Neural progenitor cell (in vitro differentiated cells): Measurements from ENCODE around the gene GINS2. TPM values are rescaled to one million over a fixed set of nuclear protein-coding genes. Genes with fewer than 3 reads are reported as not detected.

Source experiments
- DNase-seq: peaks from one replicate; pipeline ENCODE4 v3.0.0-alpha.2; 2016; ENCODE audit warnings: low spot score
- H2AFZ ChIP-seq: fragments of 200-600 bp; sonication (generic); replicated peaks from 2 replicates; pipeline ENCODE4 v1.6.1; 2016; ENCODE audit warnings: antibody characterized with exemption
- H3F3A ChIP-seq: fragments of 200-600 bp; sonication (generic); 2 replicates; pipeline ENCODE4 v1.6.1; 2016; ENCODE audit warnings: antibody characterized with exemption, low read depth
- H3K27ac ChIP-seq: fragments of 200-600 bp; sonication (generic); 2 replicates; pipeline ENCODE4 v1.5.1; 2016; ENCODE audit warnings: mild to moderate bottlenecking
- H3K27me3 ChIP-seq: fragments of 200-600 bp; sonication (generic); 2 replicates; pipeline ENCODE4 v1.6.1; 2016; ENCODE audit warnings: mild to moderate bottlenecking, moderate library complexity
- H3K36me3 ChIP-seq: fragments of 200-600 bp; sonication (generic); 2 replicates; pipeline ENCODE4 v1.5.1; 2016
- H3K4me1 ChIP-seq: fragments of 200-600 bp; sonication (generic); 2 replicates; pipeline ENCODE4 v1.6.1; 2016; ENCODE audit warnings: mixed run types
- H3K4me2 ChIP-seq: fragments of 200-600 bp; sonication (generic); 2 replicates; pipeline ENCODE4 v1.6.1; 2016
- H3K4me3 ChIP-seq: fragments of 200-600 bp; sonication (generic); 2 replicates; pipeline ENCODE4 v1.5.1; 2016
- H3K79me2 ChIP-seq: fragments of 200-600 bp; sonication (generic); 2 replicates; pipeline ENCODE4 v1.6.1; 2016; ENCODE audit warnings: low read depth
- H3K9ac ChIP-seq: fragments of 200-600 bp; sonication (generic); 2 replicates; pipeline ENCODE4 v1.6.1; 2016
- H3K9me3 ChIP-seq: fragments of 200-600 bp; sonication (generic); 2 replicates; pipeline ENCODE4 v1.5.1; 2016; ENCODE audit warnings: low read depth
- H4K20me1 ChIP-seq: fragments of 200-600 bp; sonication (generic); 2 replicates; pipeline ENCODE4 v1.6.1; 2016; ENCODE audit warnings: low read depth
- H3K27ac Mint-ChIP-seq: 3 replicates; pipeline ENCODE4 v1.8.0; 2021; ENCODE audit warnings: mixed read lengths
- H3K27me3 Mint-ChIP-seq: 2 replicates; pipeline ENCODE4 v1.8.0; 2022; ENCODE audit warnings: low read depth, mild to moderate bottlenecking, inconsistent platforms, moderate library complexity, mixed read lengths; ENCODE audit not compliant: insufficient read depth
- H3K36me3 Mint-ChIP-seq: 3 replicates; pipeline ENCODE4 v1.8.0; 2021; ENCODE audit warnings: mixed read lengths
- H3K4me1 Mint-ChIP-seq: 3 replicates; pipeline ENCODE4 v1.8.0; 2021; ENCODE audit warnings: mixed read lengths
- H3K4me3 Mint-ChIP-seq: 3 replicates; pipeline ENCODE4 v1.8.0; 2021; ENCODE audit warnings: mild to moderate bottlenecking, moderate library complexity, mixed read lengths
- H3K9me3 Mint-ChIP-seq: 3 replicates; pipeline ENCODE4 v1.8.0; 2020; ENCODE audit warnings: mixed read lengths
- EZH2 ChIP-seq: fragments of 200-600 bp; sonication (generic); IDR thresholded peaks from 2 replicates; pipeline ENCODE4 v1.6.1; 2017; ENCODE audit warnings: antibody characterized with exemption, mild to moderate bottlenecking, moderate library complexity
- EZH2phosphoT487 ChIP-seq: fragments of 200-600 bp; sonication (generic); IDR thresholded peaks from 2 replicates; pipeline ENCODE4 v1.6.1; 2017; ENCODE audit warnings: antibody characterized with exemption
- total RNA-seq: library from RNA; depleted of rRNA; stranded (reverse); fragments of >200 nt; gene quantifications from 2 replicates; pipeline ENCODE4 v1.2.3, GENCODE V29; 2015; ENCODE audit warnings: low replicate concordance
- TF ChIP-seq, protein P1 (sequence below): fragments of 200-600 bp; sonication (generic); IDR thresholded peaks from 2 replicates; pipeline ENCODE4 v1.5.1; 2017; ENCODE audit warnings: antibody characterized with exemption, mild to moderate bottlenecking

Gene GINS2
- total RNA-seq, 1 donor from 2014 or later: 47.9 TPM

GRCh38 chr16:85659336-85659735, 29.4 kb downstream of the GINS2 start:
- Histone ChIP-seq H3K4me2 (no peak overlapping the region), H2AFZ (no peak overlapping the region), H3K36me3 (no peaks in the 10 kb centered on the region), H3K4me3 (no peak overlapping the region), H3F3A (peaks cover 33% of the 10 kb centered on the region), H4K20me1 (peaks cover 14% of the 10 kb centered on the region), H3K27ac (no peak overlapping the region), H3K4me1 (peaks cover 27% of the 10 kb centered on the region), H3K27me3 (no peaks in the 10 kb centered on the region), H3K79me2 (no peaks in the 10 kb centered on the region), H3K9ac (no peak overlapping the region), H3K9me3 (no peaks in the 10 kb centered on the region)
- H3K9me3 Mint-ChIP-seq: no peaks in the 10 kb centered on the region
- H3K4me1 Mint-ChIP-seq: peaks cover 31% of the 10 kb centered on the region
- TF ChIP-seq EZH2: no peak
- TF ChIP-seq EZH2phosphoT487: no peak
- TF ChIP-seq, protein P1, sequence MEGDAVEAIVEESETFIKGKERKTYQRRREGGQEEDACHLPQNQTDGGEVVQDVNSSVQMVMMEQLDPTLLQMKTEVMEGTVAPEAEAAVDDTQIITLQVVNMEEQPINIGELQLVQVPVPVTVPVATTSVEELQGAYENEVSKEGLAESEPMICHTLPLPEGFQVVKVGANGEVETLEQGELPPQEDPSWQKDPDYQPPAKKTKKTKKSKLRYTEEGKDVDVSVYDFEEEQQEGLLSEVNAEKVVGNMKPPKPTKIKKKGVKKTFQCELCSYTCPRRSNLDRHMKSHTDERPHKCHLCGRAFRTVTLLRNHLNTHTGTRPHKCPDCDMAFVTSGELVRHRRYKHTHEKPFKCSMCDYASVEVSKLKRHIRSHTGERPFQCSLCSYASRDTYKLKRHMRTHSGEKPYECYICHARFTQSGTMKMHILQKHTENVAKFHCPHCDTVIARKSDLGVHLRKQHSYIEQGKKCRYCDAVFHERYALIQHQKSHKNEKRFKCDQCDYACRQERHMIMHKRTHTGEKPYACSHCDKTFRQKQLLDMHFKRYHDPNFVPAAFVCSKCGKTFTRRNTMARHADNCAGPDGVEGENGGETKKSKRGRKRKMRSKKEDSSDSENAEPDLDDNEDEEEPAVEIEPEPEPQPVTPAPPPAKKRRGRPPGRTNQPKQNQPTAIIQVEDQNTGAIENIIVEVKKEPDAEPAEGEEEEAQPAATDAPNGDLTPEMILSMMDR: no peak
- H3K27ac Mint-ChIP-seq: no peak overlapping the region
- H3K27me3 Mint-ChIP-seq: peaks cover 15% of the 10 kb centered on the region
- H3K36me3 Mint-ChIP-seq: peaks cover 28% of the 10 kb centered on the region
- H3K4me3 Mint-ChIP-seq: peak overlapping the region; percentile 46
- no peak for DNase-seq

DNA sequence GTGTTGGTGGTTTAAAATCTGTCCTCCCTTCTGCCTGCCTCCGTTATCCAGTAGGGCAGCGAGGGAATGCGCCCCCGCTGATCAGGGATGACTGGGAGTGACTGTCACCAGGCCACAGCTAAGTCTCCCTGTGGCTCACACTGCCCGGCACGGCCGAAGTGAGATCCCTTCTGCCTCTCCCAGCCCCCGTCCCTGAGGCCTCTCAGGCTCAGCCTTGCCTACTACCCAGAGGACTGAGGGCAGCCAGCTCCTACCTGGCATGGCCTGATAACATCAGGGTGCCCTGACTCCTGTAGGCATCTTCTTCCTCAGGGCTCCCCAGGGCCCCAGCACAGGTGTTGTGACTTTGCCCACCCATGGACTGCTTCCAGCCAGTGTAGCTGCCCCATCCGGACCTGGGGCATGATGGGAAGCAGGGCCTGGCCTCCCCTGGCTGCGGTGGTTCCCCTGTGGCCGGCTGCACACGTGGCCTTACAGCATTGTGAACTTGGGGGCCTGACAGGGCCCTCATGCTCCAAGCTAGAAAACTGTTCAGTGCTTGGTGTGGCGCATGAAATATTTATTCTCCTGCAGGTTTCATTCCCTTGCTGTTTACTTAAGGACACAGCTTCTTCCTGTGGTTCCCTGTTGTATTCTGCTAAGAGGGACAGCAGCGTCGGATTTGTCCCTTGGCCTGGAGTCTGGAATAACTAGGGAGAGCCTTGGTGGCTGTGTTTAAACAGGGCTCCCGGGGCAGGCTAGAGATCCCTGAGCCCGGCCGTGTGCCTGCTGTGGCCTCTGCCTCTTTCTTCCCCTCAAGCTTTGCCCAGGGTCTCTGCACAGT, 30.0 kb downstream of the GINS2 start:
- Mint-ChIP-seq H3K27ac (no peak overlapping the region), H3K4me1 (peaks cover 33% of the 10 kb centered on the region), H3K4me3 (no peak overlapping the region), H3K9me3 (no peaks in the 10 kb centered on the region), H3K27me3 (peaks cover 15% of the 10 kb centered on the region), H3K36me3 (peaks cover 22% of the 10 kb centered on the region)
- Histone ChIP-seq H3K27me3 (no peaks in the 10 kb centered on the region), H3K36me3 (no peaks in the 10 kb centered on the region), H4K20me1 (peaks cover 14% of the 10 kb centered on the region), H3K9me3 (no peaks in the 10 kb centered on the region), H3K4me1 (peaks cover 27% of the 10 kb centered on the region), H3K27ac (no peak overlapping the region), H3K79me2 (no peaks in the 10 kb centered on the region), H3K9ac (no peak overlapping the region), H3F3A (peaks cover 33% of the 10 kb centered on the region), H3K4me2 (no peak overlapping the region), H2AFZ (no peak overlapping the region), H3K4me3 (no peak overlapping the region)
- DNase-seq: no peak
- TF ChIP-seq, protein P1: no peak
- TF ChIP-seq EZH2: no peak
- TF ChIP-seq EZH2phosphoT487: no peak

DNA sequence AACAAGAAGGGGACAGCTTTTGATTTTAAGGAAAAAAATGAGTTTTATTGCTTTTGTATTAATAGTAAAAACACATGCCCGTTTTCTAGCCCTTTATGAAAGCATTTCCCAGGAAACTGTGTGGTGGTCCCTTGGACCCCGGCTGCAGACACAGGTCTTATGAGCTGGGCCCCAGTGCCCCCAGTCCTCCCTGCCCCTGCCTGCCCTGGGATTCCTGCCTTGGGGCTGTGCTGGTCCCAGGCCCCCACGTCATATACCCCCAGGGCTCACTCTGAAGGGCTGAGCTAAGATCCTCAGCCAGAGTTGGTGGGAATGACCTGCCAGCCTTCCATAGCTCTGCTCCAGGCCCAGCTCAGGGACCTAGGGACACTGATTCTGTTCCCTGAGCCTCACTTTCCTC, 30.8 kb downstream of the GINS2 start:
- Mint-ChIP-seq H3K27me3 (peaks cover 13% of the 10 kb centered on the region), H3K27ac (no peak overlapping the region), H3K36me3 (peaks cover 15% of the 10 kb centered on the region), H3K9me3 (no peaks in the 10 kb centered on the region), H3K4me3 (no peak overlapping the region), H3K4me1 (peaks cover 30% of the 10 kb centered on the region)
- H3K79me2 ChIP-seq: no peaks in the 10 kb centered on the region
- H3K36me3 ChIP-seq: no peaks in the 10 kb centered on the region
- H3K4me3 ChIP-seq: no peak overlapping the region
- no peak overlapping the region for H3K27ac ChIP-seq
- H2AFZ ChIP-seq: no peak overlapping the region
- peaks cover 14% of the 10 kb centered on the region for H4K20me1 ChIP-seq
- no peak overlapping the region for H3K9ac ChIP-seq
- no peak for DNase-seq
- no peaks in the 10 kb centered on the region for H3K27me3 ChIP-seq
- no peak overlapping the region for H3K4me2 ChIP-seq
- H3K4me1 ChIP-seq: peaks cover 25% of the 10 kb centered on the region
- H3F3A ChIP-seq: peaks cover 32% of the 10 kb centered on the region
- TF ChIP-seq EZH2 (no peak), EZH2phosphoT487 (no peak)
- TF ChIP-seq, protein P1: no peak
- H3K9me3 ChIP-seq: no peaks in the 10 kb centered on the region
